ENCODE data around the gene MMP23B. TPM values are rescaled to one million over a fixed set of nuclear protein-coding genes. Genes with fewer than 3 reads are reported as not detected.

Gene MMP23B
- polyA plus RNA-seq, 1 donor from 2014 or later = 0.98 TPM

GRCh38 chr1:1598051-1598719 lies 33.8 kb upstream of the MMP23B start:
- peak overlapping the region; percentile 19 for H3K4me2 ChIP-seq (ENCODE audit: low read length)

GRCh38 chr1:1598720-1599029 lies 33.3 kb upstream of the MMP23B start:
- Histone ChIP-seq H3F3A (ENCODE audit: insufficient read depth, low read length, poor library complexity, severe bottlenecking) (no peaks in the 10 kb centered on the region), H3K27me3 (ENCODE audit: insufficient read depth, low read depth, low read length) (peaks cover 12% of the 10 kb centered on the region)
- TF ChIP-seq CTCF (IDR thresholded peaks at IDR 0.05; ENCODE audit: poor library complexity, severe bottlenecking) = no peak
- no peak for TF ChIP-seq REST (IDR thresholded peaks at IDR 0.05; ENCODE audit: borderline replicate concordance)
- no peak for TF ChIP-seq SMC3 (conservative IDR thresholded peaks at IDR 0.05; ENCODE audit: poor library complexity)
- TF ChIP-seq RAD21 (conservative IDR thresholded peaks at IDR 0.05) = no peak
- TF ChIP-seq POLR2AphosphoS5 (IDR thresholded peaks at IDR 0.05) = no peak
- no peak for TF ChIP-seq EP300 (conservative IDR thresholded peaks at IDR 0.05; ENCODE audit: poor library complexity, severe bottlenecking)

More at GRCh38 chr1:1598051-1598719, 33.8 kb upstream of the MMP23B start:
- Histone ChIP-seq H3K36me3 (ENCODE audit: insufficient read depth, low read length) (no peaks in the 10 kb centered on the region), H4K20me1 (ENCODE audit: insufficient read depth) (no peaks in the 10 kb centered on the region), H3K27ac (ENCODE audit: low read length) (no peak overlapping the region), H3K4me3 (ENCODE audit: low read length) (peak overlapping the region; percentile 65), H3K9me3 (ENCODE audit: low read length) (no peaks in the 10 kb centered on the region), H2AFZ (ENCODE audit: low read depth, low read length) (no peak overlapping the region), H3K27me3 (ENCODE audit: insufficient read depth, low read depth, low read length) (peaks cover 12% of the 10 kb centered on the region), H3F3A (ENCODE audit: insufficient read depth, low read length, poor library complexity, severe bottlenecking) (no peaks in the 10 kb centered on the region), H3K79me2 (replicated peaks; ENCODE audit: insufficient read depth, low read length) (no peaks in the 10 kb centered on the region), H3K9ac (ENCODE audit: low read length) (peak overlapping the region; percentile 23), H3K9me2 (ENCODE audit: insufficient read depth, low read length) (no peaks in the 10 kb centered on the region)
- TF ChIP-seq REST (IDR thresholded peaks at IDR 0.05; ENCODE audit: borderline replicate concordance) (no peak), POLR2AphosphoS5 (IDR thresholded peaks at IDR 0.05) (no peak), RAD21 (conservative IDR thresholded peaks at IDR 0.05) (no peak), SMC3 (conservative IDR thresholded peaks at IDR 0.05; ENCODE audit: poor library complexity) (no peak), TAF1 (IDR thresholded peaks at IDR 0.05; ENCODE audit: low read depth) (no peak), EZH2 (IDR thresholded peaks at IDR 0.05; ENCODE audit: borderline replicate concordance, insufficient read depth, low read length, poor library complexity, severe bottlenecking) (no peak), CTCF (IDR thresholded peaks at IDR 0.05; ENCODE audit: poor library complexity, severe bottlenecking) (no peak), EP300 (conservative IDR thresholded peaks at IDR 0.05; ENCODE audit: poor library complexity, severe bottlenecking) (no peak), MXI1 (conservative IDR thresholded peaks at IDR 0.05; ENCODE audit: poor library complexity, severe bottlenecking) (no peak)

More at GRCh38 chr1:1598720-1599029, 33.3 kb upstream of the MMP23B start:
- Histone ChIP-seq H3K4me3 (ENCODE audit: low read length) (peak overlapping the region; percentile 65), H3K9me2 (ENCODE audit: insufficient read depth, low read length) (no peaks in the 10 kb centered on the region), H2AFZ (ENCODE audit: low read depth, low read length) (no peak overlapping the region), H3K9ac (ENCODE audit: low read length) (no peak overlapping the region), H3K27ac (ENCODE audit: low read length) (no peak overlapping the region), H3K36me3 (ENCODE audit: insufficient read depth, low read length) (no peaks in the 10 kb centered on the region), H4K20me1 (ENCODE audit: insufficient read depth) (no peaks in the 10 kb centered on the region), H3K79me2 (replicated peaks; ENCODE audit: insufficient read depth, low read length) (no peaks in the 10 kb centered on the region), H3K4me2 (ENCODE audit: low read length) (no peak overlapping the region), H3K9me3 (ENCODE audit: low read length) (no peaks in the 10 kb centered on the region)
